Stimulated activated CD4-positive, alpha-beta T cell treated with anti-CD3 and anti-CD28 coated beads, TNF-alpha, amount 100 ng/mL, for 4 hours (primary cell): Measurements from ENCODE around the gene PLN.

Experiments
- DNase-seq, 3 experiments: peaks; one replicate each; pipeline ENCODE4 v3.0.0-alpha.2; 2020; ENCODE audit warnings: low read depth in 3 of 3

Gene PLN

DNA sequence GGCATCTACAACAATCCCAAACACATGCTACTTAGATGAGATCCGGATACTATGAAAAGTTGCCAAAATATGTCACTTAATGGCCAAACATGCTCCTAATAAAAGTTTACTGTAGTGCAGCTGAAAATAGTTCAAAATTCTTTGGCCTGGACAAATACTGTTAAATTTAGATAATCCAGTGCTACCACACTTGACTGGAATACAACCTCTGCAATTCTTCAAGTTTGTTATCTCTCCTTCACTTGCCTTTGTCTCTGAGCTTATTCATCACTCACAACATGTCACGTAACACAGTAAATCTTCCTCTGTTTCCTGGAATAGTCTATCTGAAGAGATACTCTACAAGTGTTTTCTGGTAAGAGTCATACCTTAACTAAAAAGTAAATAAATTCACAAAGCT lies 10.5 kb upstream of the PLN start:
- DNase-seq = no peak

DNA sequence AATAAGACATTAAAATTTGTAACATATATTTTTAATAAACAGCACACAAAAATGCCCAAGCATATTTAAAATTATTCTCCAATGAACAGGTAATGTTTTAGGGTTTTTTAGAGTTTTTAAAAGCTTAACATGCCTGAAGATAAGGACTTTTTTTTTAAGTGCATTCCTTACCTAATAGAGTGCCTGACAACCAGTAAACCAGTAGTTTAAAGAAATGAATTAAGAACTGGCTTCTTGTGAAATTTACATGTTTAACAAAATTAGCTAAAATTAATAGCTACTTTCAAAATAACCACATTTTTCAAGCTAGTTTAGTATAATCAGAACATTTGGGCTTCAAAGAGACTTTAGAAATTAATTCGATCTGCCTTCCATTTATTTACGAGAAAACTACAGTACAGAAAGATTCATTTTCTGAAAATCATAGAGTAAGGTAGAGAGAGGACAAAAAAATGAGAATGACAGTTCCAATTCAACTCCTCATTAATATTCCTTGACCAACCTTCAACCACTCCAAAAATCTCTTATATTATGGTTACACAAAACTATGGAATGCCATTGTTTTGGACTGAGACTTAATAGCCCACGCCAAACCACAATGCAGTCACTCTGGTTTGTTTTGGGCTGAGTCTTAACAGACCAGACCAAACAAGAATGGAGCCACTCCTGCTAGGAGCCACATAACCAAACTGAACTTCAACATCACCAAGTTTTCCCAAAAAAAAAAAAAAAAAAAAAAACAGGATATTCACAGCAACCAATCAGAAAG lies 5.7 kb upstream of the PLN start:
- no peak for DNase-seq

DNA sequence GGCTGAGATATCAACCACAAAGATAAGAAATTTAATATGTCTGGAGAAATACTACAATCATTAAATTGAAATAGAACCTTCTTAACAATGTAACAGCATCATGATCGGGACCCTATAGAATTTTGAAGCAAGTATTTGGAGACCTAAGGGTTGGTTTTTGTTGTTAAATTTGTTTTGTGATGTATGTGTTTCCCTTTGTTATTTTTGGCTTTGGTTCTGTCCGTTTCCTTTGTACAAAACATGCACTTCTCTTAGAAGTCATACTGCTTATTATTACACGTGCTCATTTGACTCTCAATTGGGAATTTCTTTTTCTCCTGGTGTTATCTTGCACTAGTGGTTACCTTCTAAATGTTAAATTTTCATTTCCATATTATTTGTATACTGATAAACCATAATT lies 4.0 kb upstream of the PLN start:
- no peak for DNase-seq

DNA sequence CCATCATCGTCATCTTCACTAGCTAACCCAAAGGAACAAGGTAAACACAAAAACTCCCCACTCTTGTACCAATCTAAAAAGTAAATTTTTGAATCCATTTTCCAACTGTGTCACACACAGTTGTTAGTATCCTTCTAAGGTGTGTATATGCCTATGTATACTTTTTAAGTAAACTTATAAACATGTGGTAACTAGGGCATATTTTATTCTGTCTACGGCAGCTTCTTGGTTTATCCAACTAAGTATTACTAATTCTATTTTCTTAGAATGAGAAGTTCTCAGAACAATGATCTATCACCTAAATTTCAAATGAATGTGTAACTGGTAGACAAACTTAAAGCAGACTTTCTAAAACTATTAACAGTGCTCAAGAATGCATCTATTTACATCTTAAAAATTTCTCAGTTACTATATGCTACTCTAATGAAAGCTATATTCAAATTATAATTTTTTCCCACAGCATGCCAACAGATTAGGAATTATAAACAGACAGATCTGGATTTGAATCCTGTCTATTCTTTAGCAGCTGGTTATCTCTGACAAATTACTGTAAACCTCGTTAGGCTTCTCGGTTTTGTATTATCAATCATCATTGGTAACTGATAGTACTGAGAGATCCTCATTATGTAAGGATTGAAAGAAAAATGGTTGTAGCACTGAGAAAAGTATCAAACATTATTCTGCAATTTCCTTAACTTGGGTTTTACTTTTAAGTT lies 1.8 kb upstream of the PLN start:
- no peak for DNase-seq

DNA sequence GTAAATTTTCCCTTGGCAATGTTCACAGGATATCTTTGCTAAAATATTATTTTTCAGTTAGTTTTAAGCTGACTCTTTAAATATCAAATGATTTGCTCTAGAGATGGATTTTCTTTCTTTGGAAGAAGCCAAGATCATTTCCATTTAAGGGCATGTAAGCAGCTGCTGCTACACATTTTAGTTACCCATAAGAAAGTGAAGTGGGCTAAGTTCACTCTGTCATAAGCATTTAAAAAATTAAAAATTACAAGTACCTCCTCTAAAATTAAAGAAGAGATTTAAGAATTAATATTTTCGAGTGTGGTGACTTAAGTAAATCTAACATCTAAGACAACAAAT lies 1.2 kb upstream of the PLN start:
- DNase-seq = no peak

DNA sequence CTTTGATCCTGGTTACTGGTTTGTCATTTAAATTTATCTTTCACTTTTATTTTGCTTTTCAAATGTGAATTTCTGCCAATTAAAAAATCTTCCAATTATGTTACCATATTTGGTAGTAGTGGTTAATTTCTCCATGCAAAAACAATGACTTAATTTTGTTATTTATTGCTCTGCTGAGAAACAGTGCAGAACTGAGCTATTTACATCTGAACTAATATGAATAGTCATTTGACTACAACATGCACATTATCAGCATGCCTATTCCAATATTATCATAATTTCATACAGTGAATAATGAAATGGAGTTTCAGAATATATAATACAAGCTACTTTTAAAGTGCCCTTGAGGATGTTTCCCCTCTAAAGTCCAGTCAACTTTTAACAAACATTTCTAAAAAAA lies 517 bp downstream of the PLN start:
- DNase-seq = no peak

DNA sequence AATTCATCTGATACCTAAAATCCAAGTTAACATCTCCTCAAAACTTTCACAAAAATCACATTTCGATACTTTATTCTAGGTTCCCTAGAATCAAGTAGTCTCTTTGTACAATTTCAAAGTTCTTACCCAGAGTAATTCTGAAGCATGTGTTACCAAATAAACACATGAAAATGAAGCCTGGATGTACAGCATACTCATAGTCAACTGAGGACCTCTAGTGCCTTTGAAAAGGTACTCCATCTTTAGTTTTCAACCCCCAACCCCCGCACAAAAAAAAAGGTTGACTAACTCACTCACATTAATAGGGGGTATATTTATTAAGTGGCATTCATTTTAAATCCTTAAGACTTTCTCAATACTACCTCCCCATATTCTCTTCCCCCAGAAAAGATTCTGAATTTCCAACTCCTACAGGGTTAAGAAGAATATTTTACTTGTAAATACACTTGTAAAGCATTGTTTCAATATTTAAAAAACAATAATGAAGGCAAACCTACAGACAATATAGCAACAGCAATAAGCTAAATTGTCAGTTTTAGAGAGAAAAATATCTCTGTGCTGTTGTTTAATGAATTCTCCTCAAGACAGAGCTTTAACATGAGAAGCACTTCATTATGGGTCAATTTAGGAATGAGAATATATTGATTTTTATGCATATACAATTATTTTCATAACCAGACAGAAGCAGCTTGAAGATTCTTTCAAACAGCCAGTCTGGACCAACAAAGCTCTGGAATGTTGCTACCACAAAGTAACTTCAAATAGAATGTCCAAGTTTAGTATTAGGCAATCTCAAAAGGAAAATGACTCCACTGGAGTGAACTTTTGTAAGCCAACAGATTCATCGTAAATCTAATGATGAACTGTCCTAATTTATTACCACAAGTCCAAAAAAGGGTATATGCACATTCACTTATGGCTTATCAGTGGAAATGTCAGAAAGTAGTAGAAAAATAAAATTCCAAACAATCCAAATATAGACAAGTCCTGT lies 3.3 kb downstream of the PLN start:
- DNase-seq = no peak

DNA sequence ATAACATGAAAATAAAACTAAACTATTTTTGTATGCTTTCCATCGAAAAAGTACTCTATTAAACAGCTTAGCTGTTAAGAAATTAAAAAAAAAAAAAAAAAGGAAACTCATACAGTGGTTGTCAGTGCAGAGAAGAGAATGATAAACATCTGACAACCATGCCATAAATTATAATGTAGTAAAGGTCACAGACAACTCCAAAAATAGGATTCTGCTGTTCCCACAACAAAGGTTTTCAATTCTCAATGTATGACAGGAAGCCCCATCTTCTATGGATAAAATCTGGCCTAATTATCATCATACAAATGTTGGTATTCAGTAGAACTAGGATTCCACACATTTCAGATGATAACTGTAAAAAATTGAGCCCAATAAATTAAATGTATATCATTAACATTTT lies 5.0 kb downstream of the PLN start:
- no peak for DNase-seq

DNA sequence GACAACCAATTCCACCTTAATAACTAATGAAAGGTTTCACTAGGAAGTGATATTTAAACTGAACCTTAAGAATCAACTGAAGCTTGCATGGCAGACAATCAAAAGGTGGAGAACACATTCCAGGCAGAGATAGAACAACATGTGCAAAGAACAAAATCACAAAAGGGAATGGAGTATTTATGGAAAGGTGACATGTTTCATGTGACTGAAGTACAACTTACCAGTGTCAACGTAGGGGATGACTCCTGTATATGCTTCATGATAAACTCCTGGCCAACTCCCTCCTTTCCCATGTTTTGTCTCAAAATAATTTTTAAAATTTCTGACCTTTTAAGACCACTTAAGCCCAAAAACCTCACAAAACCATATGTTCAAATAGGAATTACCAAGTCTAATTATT lies 6.6 kb downstream of the PLN start:
- no peak for DNase-seq

DNA sequence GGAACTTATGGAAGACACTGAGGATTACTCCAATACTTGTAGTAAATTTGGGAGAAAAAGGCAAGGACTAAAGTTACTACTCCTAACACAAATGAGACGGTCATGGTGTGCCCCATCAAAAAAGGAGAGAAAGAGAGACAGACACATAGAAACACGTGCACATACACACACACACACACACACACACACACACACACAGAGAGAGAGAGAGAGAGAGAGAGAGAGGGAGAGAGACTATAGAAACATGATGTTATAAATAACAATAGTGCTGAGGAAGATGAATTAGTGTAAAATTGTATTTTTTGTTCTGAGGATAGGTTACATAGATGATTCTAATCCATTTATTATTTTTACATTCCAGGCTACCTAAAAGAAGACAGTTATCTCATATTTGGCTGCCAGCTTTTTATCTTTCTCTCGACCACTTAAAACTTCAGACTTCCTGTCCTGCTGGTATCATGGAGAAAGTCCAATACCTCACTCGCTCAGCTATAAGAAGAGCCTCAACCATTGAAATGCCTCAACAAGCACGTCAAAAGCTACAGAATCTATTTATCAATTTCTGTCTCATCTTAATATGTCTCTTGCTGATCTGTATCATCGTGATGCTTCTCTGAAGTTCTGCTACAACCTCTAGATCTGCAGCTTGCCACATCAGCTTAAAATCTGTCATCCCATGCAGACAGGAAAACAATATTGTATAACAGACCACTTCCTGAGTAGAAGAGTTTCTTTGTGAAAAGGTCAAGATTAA lies 10.5 kb downstream of the PLN start:
- no peak for DNase-seq

DNA sequence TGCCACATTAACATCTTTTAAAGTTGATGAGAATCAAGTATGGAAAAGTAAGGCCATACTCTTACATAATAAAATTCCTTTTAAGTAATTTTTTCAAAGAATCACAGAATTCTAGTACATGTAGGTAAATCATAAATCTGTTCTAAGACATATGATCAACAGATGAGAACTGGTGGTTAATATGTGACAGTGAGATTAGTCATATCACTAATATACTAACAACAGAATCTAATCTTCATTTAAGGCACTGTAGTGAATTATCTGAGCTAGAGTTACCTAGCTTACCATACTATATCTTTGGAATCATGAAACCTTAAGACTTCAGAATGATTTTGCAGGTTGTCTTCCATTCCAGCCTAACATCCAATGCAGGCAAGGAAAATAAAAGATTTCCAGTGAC lies 11.6 kb downstream of the PLN start:
- DNase-seq = no peak

DNA sequence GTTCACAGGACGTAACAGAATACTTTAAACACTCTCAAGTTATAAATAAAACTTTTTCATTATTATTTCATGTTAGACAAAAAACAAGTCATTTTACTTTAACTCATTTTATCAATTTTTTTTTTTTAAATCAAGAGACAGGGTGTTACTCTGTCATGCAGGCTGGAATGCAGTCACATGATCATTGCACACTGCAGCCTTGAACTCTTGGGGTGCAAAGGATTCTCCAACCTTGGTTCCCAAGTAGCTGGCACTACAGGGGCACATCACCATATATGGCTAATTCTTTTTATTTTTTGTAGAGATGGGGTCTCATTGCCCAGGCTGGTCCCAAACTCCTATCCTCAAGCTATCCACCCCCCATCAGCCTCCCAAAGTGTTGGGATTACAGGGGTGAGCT lies 14.2 kb downstream of the PLN start:
- no peak for DNase-seq

DNA sequence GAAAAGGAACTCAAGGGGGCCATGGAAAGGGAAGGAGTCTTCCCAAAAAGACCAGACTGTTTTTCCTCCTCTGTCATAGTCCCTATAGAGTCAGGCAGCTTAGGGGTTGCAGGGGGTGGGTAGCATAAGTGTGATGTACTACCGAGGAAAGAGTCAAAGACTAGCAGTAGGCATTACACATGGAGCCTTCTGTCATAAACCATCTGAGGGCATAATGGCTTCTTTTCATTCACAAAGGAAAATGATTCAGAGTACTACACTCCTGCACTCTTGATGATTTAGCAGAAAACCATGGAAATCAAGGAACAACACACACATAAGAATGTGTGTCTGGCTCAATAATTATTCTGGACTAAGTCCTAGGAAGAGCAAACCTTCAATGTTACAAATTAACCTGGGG lies 14.9 kb downstream of the PLN start:
- DNase-seq = no peak

DNA sequence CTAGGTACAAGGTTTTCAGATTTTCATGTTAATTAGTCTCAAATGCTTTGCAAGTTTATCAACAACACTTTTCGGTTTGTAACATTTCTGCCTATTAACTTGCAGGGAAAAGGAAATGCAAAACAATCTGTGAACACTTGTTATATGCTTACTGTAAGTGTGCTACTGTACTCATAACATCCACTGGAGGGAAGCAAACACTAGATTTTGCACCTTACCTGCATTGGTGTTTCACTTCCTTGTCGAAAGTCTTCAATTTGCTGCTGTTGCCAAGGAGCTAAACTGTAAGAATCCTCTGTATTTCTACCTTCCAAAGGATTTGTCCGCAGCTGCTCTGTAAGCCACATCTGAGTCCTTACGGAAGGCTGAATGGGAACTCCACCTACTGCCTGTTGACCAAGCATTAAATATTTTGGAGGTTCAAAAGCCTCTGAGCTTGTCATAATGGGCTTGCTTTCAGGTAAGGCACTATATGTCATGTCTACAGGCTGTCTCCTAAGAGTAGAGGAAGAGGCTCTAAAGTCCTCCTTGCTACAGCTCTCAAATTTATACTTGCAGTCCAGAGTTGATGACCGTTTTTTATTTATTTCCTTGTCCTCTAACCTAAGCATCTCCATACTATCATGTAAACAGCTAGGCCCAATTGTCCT lies 17.3 kb downstream of the PLN start:
- no peak for DNase-seq

DNA sequence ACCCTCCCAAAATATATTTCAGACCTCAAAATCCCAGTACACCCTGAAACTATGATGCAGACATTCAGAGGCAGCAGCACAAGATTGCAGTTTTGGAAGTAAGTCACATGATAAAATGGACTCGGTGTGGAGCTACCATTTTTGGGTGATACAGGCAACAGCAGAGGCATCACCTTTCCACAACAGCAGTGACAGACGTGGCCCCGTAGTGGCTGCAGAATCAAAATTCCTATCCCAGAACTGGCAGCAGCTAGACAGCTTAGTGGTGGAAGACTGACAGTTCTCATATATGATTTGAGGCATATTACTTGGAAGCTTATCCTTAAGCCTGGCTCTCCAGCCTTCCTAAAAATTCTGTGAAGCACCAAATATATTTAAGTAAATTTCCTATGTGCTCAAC lies 19.9 kb downstream of the PLN start:
- no peak for DNase-seq

DNA sequence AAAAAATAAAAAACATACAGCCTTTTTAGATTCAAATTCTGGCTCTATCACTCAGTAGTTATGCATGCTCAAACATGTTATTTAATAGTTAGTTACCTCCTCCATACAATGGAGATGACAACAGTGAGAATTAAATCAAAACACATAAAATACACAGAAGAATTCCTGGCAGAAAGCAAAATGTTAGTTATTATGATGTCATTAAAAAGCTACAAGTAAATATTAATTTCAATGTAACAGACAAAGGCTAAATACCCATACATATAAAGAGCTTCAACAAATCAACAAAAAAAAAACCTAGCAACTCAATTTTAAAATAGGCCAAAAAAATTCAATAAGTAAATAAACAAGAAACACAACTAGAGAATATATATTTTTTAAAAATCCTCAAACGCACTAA lies 21.4 kb downstream of the PLN start:
- no peak for DNase-seq

DNA sequence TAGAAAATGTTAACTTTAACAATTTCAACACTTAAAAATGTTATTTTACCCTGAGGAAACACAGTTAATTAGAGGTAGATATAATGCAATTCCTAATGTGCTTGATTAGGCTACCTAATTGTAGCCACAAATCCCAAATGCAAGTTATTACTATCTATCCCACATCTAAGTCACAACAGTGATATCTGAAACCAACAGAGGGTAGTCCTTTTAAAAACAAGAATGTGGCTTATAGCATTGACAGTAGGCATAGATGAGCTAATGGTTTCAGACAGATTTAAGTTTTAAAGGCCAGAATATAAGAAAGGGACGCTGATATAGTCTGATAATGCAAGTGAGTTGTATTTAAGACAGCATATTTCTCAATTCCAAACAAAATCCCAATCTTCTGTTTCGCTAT lies 23.0 kb downstream of the PLN start:
- DNase-seq = no peak

DNA sequence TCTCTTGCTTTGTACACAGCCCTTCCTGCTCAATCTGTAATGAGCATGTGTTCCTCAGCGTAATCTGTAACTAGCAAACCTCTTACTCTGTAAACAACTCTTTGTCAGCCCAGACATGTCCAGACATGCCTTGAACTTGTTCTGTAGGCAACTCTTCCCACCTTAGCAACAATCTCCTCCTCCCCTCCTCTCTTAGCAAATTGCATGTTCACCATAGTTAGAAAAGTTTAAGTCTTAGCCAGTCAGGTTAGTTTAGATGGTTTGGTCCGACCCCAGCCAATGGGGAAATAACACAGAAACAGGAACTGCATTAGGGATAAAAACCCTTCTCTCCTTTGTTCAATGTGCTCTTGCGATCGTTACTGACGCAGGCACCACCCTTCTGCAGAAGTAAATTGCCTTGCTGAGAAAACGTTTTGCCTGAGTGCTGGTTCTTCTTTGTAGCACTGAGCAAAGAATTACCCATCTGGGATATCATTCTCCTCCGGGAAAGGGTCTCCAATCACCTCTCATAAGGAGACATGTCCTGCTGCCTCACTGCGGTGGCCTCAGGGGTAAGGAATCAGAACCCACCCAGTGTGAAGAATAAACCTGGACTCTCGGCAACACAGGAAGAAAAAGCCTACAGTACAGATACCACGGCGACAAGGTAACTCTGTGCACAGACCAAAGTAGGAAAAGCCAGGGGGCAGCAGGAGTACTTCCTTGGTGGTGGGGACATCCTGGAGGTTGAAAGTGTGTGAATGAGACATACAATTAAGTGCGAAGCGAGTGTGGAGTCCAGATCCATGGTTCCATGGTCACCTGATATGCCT lies 26.2 kb downstream of the PLN start:
- DNase-seq = no peak

DNA sequence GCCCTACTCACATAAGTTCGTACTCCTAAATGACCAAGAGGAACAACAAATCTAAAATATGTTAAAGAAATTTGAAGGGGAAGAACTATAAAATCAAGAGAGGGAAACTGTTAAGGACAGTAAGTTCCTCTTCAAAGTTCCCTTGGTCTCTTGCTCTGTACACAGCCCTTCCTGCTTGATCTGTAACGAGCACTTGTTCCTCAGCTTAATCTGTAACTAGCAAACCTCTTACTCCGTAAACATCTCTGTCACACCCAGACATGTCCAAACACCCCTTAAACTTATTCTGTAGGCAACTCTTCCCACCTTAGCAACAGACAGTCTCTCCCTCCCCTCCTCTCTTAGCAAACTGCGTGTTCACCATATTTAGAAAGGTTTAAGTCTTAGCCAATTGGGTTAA lies 29.9 kb downstream of the PLN start:
- DNase-seq = no peak

DNA sequence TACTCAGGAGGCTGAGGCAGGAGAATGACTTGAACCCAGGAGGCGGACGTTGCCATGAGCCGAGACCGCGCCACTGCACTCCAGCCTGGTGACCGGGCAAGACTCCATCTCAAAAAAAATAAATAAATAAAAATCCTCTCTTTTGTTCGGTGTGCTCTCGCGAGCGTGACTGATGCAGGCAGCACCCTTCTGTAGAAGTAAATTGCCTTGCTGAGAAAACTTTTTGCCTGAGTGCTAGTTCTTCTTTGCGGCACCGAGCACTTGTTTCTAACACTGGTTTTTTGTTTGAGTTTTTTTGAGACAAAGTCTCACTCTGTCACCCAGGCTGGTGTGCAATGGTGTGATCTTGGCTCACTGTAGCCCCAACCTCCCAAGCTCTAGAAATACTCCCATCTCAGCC lies 30.5 kb downstream of the PLN start:
- DNase-seq = no peak

DNA sequence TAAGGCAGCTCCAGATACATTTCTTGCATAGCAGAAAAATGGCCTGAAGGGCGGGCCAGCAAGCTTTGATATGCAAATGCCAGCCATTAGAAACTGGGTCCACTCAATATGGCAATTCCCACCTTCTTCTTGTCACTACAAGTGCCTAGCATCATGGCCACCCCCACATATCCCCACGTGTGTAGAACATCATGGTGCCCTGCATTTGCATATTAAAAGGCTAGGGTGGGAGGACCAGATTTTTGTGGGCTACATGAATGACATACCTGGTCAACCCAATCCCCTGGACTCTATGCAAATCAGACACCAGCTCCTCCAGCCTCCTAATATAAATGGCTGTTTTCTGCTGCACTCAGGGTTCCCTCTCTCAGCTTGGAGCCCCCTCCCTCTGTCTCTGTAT lies 31.7 kb downstream of the PLN start:
- no peak for DNase-seq
